Measurements from ENCODE around the gene PANK4.
A peak's percentile ranks its signal among the peaks of the same experiment; 100 is the strongest.
"Not testable (repeated sequence)": the region's sequence is repeated elsewhere in the genome, so short reads cannot be mapped to it uniquely, and the experiment has no call there.

Gene PANK4

DNA sequence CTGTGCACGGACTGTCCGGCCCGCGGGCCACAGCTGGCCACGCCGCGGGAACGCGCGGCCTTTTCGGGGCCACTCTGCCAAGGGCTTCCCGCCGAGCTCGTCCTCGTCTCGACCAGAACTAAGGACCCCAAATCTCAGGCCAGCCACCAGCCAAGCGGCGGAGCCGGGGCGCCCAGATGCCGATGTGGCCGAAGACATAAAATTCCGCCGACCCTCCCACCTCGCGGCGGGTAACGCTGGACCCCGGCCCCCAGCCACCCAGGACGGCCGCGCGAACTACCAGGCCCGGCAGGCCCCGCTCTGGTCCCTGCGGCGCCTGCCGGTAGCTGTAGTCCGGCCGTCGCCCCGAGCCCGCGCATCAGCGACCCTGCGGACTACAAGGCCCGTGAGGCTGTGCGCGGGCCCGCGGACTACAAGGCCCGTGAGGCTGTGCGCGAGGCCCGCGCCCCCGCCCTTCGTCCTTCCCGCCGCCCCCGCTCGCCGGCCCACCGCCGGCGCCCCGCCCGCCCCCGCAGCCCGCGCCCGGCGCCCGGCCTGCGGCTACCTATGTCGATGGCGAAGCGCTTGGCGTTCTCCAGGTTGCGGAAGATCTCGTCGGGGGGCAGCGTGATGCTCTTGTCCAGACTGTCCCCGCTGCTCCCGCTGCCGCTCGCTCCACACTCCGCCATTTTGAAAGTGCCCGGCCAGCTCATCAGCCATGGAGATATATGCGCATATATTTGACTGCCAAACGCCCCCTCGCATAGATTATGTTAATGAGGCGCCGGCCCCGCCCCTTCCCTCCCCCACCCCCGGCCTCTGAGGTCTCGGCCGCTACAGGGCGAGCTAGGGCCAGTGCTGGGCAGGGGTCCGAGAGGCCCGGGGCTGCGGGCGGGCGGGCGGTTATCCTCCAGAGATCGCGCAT is at the start of gene PANK4:
Gene PANK4 (minus strand): TSS at position 677 of the 904 bp plus-strand sequence. CDS start 9 bp downstream, at position 668.
- DNase-seq (ENCODE audit: low spot score): peak; percentile 97

DNA sequence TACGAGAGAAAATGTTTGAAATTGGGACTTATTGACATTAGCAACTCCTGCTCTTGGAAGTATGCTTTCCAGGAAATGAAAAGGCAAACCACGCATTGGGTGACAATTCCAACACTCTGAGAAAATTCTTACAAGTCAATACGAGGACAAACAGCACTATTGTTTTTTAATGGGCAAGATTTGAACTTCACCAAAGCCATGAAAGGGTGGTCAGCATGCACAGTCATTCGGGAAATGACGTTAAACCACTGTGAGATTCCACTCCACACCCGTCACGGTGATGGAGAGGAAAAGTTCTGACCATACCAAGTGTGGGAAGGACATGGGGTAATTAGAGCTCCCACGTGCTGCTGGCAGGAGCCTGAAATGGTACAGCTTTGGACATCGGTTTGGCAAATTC is 48.0 kb upstream of the PANK4 start:
- no peak for DNase-seq (ENCODE audit: low spot score)

DNA sequence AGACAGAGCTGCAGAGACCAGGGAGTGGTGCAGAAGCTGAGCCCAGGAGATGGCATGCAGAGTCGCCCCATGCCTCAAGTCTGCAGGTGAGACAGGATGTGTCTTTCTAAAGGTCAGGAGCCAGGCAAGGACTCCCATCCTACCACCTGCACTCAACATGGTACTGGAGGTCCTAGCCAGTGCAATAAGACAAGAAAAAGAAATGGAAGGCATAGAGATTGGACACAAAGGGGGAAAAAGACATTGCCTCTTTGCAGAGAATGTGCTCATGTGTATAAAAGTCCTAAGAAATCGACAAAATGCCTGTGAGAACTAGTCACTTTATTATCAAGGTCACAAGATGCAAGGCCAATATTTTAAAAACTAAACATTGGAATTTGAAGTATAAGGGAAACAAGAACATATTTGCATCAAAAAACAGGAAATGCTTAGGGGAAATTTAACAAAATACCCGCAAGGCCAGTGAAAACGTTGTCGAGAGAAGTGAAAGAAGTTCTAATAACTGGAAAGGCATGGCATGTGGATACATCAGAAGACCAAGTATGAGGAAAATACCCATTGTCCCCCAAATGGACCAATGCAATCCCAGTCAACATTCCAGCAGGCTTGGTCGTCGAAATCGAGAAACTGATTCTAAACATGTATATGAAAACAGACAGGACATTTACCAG is 47.0 kb upstream of the PANK4 start:
- no peak for DNase-seq (ENCODE audit: low spot score)

DNA sequence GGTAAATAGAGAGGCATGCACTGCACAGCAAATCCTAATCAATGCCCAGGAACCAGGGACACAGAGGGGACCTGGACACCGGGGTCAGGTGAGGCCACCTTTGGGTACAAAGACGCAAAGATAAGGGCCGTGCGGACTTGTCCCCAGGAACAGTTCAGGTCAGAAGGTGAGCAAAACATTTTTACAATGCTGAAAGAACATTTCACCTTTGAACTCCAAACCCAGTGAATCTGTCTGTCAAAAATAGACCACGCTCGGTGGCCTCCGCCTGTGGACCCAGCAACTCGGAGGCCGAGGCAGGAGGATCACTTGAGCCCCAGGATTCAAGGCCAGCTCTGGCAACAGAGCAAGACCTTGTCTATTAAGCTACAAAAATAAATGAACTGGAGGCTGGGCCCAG is 45.0 kb upstream of the PANK4 start:
- no peak for DNase-seq (ENCODE audit: low spot score)

DNA sequence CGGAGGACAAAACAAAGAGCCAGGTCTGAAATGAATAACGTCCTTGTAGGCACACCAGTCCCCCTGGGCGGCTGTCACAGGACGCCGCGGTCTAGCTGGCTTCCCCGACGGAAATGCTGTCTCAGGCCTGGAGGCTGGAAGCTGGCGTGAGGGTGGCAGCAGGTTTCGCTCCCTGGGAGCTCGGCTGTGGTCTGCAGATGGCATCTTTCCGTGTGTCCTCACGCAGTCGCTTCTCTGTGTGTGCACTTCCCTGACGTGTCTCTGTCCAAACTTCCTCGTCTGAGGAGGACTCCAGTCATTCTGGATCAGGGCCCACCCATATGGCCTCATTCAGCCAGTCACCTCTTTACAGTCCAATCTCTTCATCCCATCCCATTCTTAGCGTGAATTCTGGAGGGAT is 43.9 kb upstream of the PANK4 start:
- no peak for DNase-seq (ENCODE audit: low spot score)

DNA sequence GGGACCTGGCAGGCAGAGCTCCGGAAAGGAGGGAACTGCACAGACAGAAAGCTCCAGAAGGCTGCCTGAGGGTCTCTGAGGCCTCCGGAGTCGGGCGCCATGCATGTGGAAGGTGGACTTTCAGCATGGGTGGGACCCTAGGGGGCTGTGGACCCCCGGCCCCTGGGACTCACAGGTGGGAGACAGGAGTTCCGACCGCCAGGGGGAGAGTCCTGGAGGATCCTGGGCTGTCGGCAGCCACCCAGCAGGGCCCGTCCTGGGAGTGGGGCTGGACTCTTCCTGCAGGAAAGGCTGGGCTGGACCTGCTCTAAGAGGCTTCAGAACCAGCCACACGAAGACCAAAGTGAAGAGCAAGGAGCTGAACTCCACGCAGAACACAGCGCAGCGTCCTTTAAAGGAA is 43.3 kb upstream of the PANK4 start:
- DNase-seq (ENCODE audit: low spot score): not testable (repeated sequence)

DNA sequence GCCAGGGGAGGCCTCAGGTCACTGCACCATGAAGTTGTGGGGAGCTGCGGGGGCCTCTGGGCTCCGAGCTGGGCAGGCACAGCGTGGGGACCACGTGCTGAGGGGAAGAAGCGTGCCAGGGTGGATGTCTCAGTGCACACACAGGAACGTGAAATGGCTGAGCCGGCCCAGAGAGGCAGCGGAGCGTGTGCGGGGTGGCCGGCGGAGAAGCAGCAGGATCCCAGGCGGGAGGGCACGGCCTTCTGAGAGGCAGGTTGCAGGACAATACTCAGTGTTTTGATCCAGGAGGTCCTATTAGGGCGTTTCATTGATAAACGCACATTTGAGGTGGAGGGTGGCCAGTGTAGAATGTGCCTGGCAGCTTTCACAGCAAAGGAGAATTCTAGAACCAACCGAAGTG is 42.7 kb upstream of the PANK4 start:
- DNase-seq (ENCODE audit: low spot score): no peak

DNA sequence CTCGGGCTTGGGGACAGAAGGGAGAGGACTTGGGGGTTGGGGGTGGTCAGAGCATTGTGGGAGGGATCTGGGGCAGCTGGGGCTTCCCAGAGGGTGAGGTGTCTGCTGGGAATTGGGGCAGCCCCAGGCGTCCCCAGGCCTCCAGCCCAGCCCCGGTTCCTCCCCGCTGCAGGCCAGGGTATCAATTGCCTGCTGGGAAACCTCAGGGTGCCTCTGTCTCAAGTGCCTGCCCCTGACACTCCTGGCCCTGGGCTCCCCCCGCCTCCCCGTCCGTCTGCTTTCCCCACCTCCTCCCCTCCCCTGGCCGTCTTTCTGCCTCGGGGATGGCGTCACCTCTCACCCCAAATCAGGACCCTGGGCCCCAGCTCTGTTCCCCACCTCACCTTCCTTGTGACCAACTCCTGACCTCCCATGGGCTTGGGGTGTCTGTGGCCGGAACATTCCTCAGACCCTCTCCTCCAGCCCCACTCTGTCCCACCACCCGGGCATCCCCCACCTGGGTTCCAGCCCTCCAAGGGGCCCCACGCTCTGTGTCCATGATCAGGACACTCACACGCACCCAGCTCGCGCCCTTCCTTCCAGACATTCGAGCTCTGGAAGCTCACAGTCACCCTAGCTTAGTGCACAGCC is 41.9 kb upstream of the PANK4 start:
- DNase-seq (ENCODE audit: low spot score): not testable (repeated sequence)

DNA sequence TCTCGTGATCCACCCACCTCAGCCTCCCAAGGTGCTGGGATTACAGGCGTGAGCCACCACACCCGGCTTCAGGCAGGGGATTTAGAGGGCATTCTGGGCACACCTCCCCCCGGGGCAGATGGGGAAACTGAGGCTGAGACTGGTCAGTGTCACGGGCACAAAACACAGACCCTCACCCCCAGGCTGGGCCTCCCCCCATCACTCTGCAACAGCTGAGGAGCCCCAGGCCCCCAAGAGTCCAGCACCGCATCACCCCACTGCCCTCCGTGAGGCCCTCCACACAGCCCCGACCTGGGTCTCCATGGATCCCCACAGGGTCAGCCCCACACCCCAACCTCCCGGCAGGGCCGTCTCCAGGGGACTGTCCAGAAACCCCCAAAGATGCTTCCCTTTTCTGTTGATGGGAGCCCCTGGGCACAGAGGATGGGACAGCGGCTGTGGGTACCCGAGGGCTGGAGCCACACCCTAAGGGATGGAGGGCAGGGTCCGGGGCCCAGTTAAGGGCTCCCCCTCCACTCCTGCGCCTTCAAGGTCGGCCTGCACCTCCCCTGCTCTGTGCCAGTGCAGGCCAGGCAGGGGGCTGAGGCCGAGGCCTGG is 40.8 kb upstream of the PANK4 start:
- no peak for DNase-seq (ENCODE audit: low spot score)

DNA sequence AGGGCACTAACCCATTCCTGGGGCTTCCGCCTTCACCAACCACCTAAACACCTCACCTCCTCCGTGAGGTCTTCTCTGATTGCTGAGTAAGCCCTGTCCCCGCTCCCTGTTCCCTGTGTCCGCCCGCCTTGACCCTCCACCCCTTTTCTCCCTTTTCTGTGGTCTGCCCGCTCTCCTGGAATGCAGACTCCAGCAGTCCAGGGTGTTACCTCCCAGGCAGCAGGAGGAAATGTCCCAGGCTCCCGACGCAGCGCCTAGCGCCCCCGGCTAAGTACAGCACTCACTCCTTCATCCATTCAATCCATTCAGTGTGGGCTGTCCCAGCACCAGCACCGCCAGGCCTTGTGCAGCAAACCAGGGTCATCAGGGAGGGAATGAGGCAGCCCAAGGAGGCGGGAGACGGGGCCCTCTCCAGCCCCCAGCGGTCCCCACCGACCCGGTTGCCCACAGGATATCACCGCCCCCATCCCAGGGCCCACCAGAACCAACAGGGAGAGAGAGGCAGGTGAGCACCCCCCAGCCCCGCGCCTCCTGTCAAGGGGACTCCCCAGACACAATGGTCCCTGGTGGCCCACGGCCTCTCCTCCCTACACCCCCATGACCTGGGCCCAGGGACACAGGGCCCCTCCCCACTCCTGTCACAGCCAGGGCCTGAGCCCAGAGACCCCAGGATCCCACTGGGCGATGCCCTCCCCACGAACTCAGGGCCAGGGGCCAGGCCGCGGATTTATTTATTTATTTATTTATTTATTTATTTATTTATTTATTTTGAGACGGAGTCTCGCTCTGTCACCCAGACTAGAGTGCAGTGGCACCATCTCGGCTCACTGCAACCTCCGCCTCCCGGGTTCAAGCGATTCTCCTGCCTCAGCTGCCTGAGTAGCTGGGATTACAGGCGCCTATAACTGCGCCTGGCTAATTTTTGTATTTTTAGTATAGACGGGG is 40.0 kb upstream of the PANK4 start:
- DNase-seq (ENCODE audit: low spot score): no peak

DNA sequence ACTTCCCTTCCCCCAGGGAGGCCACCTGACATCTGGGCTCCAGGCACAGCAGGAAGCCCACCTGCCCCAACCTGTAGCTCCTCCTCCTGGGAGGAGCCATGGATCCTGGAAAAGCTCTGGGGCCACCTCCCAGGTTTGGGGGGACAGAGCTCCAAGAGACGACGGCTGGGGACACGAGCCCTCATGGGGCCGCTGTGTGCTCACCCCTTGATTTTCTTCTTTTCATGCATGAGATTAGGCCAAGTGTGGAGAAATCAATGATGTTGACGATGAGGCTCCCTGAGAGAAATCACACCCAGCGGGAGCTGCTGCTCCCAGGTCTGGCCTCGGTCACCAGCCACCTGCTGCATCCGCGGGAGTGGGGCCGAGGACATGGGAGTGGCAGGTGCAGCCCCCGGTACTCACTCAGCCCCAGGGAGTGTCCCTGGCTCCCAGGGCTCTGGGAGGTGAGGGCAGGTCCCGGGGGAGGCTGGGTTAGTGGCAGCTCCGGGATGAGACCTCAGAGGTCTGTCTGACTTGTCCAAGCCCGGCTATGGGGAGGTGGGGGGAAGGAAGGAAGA is 38.5 kb upstream of the PANK4 start:
- DNase-seq (ENCODE audit: low spot score): no peak

DNA sequence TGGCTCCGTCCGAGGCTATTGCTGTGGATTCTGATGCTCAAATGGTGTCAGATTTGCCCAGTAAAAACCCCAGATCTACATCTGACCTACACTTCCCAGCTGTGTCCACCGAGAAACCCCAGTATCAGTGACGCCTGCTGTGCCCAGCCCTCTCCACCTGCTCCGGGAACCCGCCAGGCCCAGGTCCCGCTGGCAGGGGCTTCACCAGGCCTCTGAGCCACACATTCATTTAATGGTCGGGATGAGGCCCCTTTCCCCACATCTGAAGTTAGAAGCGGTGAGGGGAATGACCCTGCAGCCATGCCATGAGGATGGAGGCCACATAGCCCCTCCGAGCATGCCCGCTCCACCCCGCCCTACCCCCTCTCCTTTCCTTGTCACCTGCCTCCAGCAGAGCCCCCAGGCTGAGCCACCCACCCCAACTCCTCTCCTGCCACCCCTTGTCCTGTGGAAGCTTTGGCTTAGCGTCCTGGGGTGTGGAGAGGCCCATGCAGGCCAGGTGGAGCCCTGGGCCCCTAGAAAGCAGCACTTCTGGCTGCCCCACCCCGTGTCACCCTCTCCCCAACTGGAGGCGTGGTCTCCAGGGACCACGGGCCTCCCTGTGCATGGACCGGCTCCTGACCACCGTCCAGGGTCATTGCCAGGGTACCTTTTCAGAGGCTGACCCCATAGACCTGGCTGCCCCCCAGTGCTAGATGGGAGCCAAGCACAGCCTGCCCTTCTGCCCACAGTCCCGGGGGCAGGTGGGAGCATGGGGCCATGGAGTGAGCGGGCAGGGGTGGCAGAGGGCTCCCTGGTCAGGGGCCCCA is 37.8 kb upstream of the PANK4 start:
- no peak for DNase-seq (ENCODE audit: low spot score)

DNA sequence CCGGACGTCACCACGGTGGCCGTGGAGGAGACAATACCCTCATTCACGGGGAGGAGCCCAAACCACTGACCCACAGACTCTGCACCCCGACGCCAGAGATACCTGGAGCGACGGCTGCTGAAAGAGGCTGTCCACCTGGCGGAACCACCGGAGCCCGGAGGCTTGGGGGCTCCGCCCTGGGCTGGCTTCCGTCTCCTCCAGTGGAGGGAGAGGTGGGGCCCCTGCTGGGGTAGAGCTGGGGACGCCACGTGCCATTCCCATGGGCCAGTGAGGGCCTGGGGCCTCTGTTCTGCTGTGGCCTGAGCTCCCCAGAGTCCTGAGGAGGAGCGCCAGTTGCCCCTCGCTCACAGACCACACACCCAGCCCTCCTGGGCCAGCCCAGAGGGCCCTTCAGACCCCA is 36.8 kb upstream of the PANK4 start:
- DNase-seq (ENCODE audit: low spot score): no peak

DNA sequence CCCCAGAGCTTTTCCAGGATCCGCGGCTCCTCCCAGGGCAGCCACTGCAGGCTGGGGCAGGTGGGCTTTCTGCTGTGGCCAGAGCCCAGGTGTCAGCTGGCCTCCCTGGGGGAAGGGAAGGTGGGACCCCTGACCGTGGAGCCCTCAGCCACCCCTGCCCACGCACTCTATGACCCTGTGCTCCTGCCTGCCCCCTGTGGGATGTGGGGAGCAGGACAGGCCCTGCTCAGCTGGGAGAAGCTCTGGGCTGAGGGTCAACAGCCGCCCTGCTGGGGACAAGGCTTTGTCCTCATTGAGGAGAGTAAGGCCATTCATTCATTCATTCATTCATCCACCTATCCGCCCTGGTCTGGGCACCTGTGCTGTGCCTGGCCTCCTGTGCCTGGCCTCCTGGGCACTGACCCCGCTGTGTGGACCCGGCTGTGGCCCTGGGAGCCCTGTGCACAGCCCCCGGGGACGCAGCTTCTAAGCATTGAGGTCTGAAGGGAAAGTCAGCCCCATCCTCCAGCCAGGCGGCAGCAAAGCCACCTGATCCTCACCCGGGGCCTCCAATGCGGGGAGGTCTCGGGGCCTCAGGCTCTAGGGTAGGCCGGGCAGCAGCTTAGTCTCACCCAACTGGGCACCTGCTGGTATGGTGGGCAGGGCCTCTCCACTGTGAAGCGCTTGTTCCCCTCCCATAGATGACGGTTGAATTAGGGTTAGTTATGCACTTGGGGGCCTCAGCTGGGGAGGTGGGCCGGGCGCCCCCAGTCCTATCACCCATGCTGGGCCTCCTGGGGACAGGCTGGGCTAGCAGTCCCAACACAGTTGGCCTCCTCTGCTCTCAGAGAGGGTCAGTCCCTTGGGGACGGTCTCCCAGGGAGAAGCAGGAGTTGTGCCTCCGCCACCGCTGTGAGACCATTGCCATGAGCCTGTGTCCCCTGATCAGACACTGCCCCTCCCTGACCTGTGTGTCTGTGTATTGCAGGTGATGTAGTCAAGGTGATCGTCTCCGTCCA is 35.8 kb upstream of the PANK4 start:
- peak; percentile 54 for DNase-seq (ENCODE audit: low spot score)

DNA sequence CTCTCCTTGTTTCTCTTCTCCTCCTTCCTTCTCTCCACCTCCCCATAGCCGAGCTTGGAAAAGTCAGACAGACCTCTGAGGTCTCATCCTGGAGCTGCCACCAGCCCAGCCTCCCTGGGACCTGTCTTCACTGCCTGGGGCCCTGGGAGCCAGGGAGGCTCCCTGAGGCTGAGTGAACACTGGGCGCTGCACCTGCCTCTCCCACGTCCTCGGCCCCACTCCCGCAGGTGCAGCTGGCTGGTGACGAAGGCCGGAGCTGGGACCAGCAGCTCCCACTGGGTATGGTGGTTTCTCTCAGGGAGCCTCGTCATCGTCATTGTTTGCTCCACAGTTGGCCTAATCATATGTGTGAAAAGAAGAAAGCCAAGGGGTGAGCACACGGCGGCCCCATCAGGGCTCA is 35.0 kb upstream of the PANK4 start:
- no peak for DNase-seq (ENCODE audit: low spot score)

DNA sequence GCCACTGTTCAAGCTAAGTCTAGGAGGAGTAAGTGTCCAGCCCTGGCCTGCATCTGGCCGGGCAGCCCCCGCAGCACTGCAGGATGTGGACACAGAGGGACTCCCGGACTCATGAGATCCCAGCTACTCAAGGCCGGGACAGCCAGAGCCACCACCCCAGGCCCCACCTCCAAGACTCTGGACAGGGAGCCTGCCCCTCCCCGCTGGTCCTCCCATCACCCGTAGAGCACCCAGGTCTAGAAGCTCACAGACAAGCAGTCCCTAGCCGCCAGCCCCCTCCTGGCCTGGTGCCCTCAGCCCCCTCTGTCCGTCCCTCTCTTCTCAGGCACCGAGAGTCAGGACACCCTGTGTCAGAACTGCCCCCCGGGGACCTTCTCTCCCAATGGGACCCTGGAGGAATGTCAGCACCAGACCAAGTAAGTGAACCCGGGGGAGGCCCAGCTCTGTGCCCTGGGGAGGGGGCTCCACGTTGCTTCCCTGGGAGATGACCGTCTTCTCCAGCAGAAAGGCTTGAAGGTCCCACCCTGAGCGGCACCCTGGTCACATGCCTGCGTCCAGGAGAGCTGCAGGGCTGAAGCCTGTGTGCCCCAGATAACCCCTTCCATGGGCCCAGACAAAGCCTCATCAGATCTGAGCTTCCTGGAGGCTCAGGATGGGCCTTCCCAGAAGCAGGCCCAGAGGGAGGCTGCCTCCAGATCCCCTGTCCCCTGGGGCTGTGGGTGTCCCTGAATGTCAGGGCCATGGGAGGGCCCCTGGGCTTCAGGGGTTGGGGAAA is 34.1 kb upstream of the PANK4 start:
- no peak for DNase-seq (ENCODE audit: low spot score)

DNA sequence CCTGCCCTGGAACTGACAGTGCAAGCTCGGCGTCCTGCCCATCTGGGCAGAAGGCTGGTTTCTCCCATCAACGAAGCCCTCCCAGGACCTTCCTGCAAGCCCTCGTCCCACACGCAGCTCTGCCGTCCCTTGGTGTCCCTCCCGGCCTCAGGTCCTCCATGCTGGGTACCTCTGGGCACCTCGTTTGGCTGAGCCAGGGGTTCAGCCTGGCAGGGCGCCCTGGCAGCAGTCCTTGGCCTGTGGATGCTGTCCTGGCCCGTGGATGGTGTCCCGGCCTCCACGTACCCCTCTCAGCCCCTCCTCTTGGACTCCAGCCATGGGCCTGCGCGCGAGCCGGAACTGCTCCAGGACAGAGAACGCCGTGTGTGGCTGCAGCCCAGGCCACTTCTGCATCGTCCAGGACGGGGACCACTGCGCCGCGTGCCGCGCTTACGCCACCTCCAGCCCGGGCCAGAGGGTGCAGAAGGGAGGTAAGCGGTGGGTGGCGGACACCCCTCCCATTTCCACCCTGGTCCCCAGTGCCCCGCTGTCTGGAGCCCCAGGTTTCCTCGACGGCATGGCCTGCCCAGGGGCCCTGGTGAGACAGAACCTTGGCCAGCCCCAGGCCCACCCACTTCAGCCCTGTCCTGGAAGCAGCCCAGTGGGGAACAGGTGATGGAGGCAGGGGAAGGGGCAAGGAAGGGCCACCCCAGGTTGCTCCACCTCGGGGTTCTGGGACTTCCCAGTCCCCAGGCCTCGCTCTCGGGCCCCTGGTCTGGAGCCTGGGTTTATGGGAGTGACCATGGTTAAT is 33.3 kb upstream of the PANK4 start:
- no peak for DNase-seq (ENCODE audit: low spot score)
